Measurements from ENCODE around the gene LRRC7. TPM values are rescaled to one million over a fixed set of nuclear protein-coding genes. Genes with fewer than 3 reads are reported as not detected.

Gene LRRC7
- polyA plus RNA-seq, 1 of the 3 experiments (the other 2 are of a cell fraction) = 0.02 TPM

GRCh38 chr1:69613414-69613813 lies 45.7 kb downstream of the LRRC7 start:
- no peaks in the 10 kb centered on the region for H3K27me3 ChIP-seq (ENCODE audit: insufficient read depth)
- H3K9me3 ChIP-seq = no peaks in the 10 kb centered on the region
- no peak overlapping the region for H3K4me2 ChIP-seq
- WGBS (ENCODE audit: low lambda C conversion rate) = 81% methylated on average over 3 of the region's 3 CpGs
- H3K9me2 ChIP-seq = no peaks in the 10 kb centered on the region
- CTCF ChIA-PET = no interaction called here
- no peak overlapping the region for H3K4me3 ChIP-seq (ENCODE audit: low read depth in 2 of 2, low read length in 1 of 2)
- no peak for TF ChIP-seq JUND (IDR thresholded peaks at IDR 0.05)
- no peak for TF ChIP-seq FOXJ3 (CRISPR knock-in tag; IDR thresholded peaks at IDR 0.05)
- TF ChIP-seq POLR2AphosphoS5 (IDR thresholded peaks at IDR 0.05; ENCODE audit: low read depth, low read length) = no peak
- TF ChIP-seq, protein P1, sequence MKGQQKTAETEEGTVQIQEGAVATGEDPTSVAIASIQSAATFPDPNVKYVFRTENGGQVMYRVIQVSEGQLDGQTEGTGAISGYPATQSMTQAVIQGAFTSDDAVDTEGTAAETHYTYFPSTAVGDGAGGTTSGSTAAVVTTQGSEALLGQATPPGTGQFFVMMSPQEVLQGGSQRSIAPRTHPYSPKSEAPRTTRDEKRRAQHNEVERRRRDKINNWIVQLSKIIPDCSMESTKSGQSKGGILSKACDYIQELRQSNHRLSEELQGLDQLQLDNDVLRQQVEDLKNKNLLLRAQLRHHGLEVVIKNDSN (IDR thresholded peaks at IDR 0.05; ENCODE audit: borderline replicate concordance, low read depth) = no peak
- no peak for TF ChIP-seq SMC3 (IDR thresholded peaks at IDR 0.05; ENCODE audit: low read depth, low read length)
- TF ChIP-seq YY1 (IDR thresholded peaks at IDR 0.05; ENCODE audit: low read depth) = no peak
- TF ChIP-seq FOSL2 (IDR thresholded peaks at IDR 0.05; ENCODE audit: borderline replicate concordance, low read depth) = no peak
- H3K36me3 ChIP-seq (replicated peaks in 1 of 2; ENCODE audit: control insufficient read depth in 1 of 2, insufficient read depth in 2 of 2, low read length in 1 of 2) = no peaks in the 10 kb centered on the region
- no peak for DNase-seq
- H3K79me2 ChIP-seq (ENCODE audit: insufficient read depth) = no peaks in the 10 kb centered on the region
- no peaks in the 10 kb centered on the region for H3K4me1 ChIP-seq (ENCODE audit: control insufficient read depth in 1 of 2, insufficient read depth in 2 of 2, low read depth in 1 of 2, low read length in 1 of 2)
- no peaks in the 10 kb centered on the region for H3F3A ChIP-seq (replicated peaks; ENCODE audit: insufficient read depth)
- H3K27ac ChIP-seq (ENCODE audit: low read depth in 2 of 2, low read length in 1 of 2) = no peak overlapping the region
- no peak overlapping the region for H3K9ac ChIP-seq
- H2AFZ ChIP-seq (ENCODE audit: low read depth) = no peak overlapping the region
- H4K20me1 ChIP-seq (ENCODE audit: insufficient read depth) = no peaks in the 10 kb centered on the region
- POLR2A ChIA-PET = no interaction called here

GRCh38 chr1:69638673-69639072 lies 71.0 kb downstream of the LRRC7 start:
- Histone ChIP-seq H2AFZ (ENCODE audit: low read depth) (no peak overlapping the region), H3K79me2 (ENCODE audit: insufficient read depth) (no peaks in the 10 kb centered on the region), H3K9me3 (no peaks in the 10 kb centered on the region; the same call in 1 of the 2 replicates), H3F3A (replicated peaks; ENCODE audit: insufficient read depth) (no peaks in the 10 kb centered on the region), H3K27ac (ENCODE audit: low read depth in 2 of 2, low read length in 1 of 2) (no peak overlapping the region), H3K4me3 (ENCODE audit: low read depth in 2 of 2, low read length in 1 of 2) (no peak overlapping the region), H3K4me2 (no peak overlapping the region), H3K9ac (no peak overlapping the region), H3K36me3 (replicated peaks in 1 of 2; ENCODE audit: control insufficient read depth in 1 of 2, insufficient read depth in 2 of 2, low read length in 1 of 2) (no peaks in the 10 kb centered on the region), H4K20me1 (ENCODE audit: insufficient read depth) (no peaks in the 10 kb centered on the region), H3K9me2 (no peaks in the 10 kb centered on the region), H3K27me3 (ENCODE audit: insufficient read depth) (no peaks in the 10 kb centered on the region), H3K4me1 (ENCODE audit: control insufficient read depth in 1 of 2, insufficient read depth in 2 of 2, low read depth in 1 of 2, low read length in 1 of 2) (no peaks in the 10 kb centered on the region)
- DNase-seq = no peak
- ChIA-PET POLR2A (no interaction called here), CTCF (no interaction called here)
- TF ChIP-seq POLR2AphosphoS5 (IDR thresholded peaks at IDR 0.05; ENCODE audit: low read depth, low read length) = no peak
- TF ChIP-seq, protein P2, sequence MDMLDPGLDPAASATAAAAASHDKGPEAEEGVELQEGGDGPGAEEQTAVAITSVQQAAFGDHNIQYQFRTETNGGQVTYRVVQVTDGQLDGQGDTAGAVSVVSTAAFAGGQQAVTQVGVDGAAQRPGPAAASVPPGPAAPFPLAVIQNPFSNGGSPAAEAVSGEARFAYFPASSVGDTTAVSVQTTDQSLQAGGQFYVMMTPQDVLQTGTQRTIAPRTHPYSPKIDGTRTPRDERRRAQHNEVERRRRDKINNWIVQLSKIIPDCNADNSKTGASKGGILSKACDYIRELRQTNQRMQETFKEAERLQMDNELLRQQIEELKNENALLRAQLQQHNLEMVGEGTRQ (IDR thresholded peaks at IDR 0.05; ENCODE audit: borderline replicate concordance, low read depth, low read length) = no peak
- TF ChIP-seq NFIC (IDR thresholded peaks at IDR 0.05; ENCODE audit: borderline replicate concordance) = no peak
- no peak for TF ChIP-seq EP300 (IDR thresholded peaks at IDR 0.05; ENCODE audit: borderline replicate concordance in 1 of 2, low read depth in 1 of 2, low read length in 1 of 2)
- no peak for TF ChIP-seq REST (IDR thresholded peaks at IDR 0.05; ENCODE audit: low read depth, low read length)
- TF ChIP-seq, protein P3, sequence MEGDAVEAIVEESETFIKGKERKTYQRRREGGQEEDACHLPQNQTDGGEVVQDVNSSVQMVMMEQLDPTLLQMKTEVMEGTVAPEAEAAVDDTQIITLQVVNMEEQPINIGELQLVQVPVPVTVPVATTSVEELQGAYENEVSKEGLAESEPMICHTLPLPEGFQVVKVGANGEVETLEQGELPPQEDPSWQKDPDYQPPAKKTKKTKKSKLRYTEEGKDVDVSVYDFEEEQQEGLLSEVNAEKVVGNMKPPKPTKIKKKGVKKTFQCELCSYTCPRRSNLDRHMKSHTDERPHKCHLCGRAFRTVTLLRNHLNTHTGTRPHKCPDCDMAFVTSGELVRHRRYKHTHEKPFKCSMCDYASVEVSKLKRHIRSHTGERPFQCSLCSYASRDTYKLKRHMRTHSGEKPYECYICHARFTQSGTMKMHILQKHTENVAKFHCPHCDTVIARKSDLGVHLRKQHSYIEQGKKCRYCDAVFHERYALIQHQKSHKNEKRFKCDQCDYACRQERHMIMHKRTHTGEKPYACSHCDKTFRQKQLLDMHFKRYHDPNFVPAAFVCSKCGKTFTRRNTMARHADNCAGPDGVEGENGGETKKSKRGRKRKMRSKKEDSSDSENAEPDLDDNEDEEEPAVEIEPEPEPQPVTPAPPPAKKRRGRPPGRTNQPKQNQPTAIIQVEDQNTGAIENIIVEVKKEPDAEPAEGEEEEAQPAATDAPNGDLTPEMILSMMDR (IDR thresholded peaks at IDR 0.05) = no peak
- no peak for TF ChIP-seq GATA2 (CRISPR knock-in tag; IDR thresholded peaks at IDR 0.05)
- TF ChIP-seq JUND (IDR thresholded peaks at IDR 0.05) = no peak
- TF ChIP-seq CHD2 (IDR thresholded peaks at IDR 0.05; ENCODE audit: low read length, partially characterized antibody) = no peak
- no peak for TF ChIP-seq RXRA (IDR thresholded peaks at IDR 0.05; ENCODE audit: borderline replicate concordance, low read depth)
- 13% methylated on average over 1 of the region's 1 CpG for WGBS (ENCODE audit: low lambda C conversion rate)

Data from SK-N-SH (cell line).